Measurements from ENCODE around the gene REEP3. TPM values are rescaled to one million over a fixed set of nuclear protein-coding genes. Genes with fewer than 3 reads are reported as not detected.

Gene REEP3
- polyA plus RNA-seq, 1 experiment = 8.3 TPM

DNA sequence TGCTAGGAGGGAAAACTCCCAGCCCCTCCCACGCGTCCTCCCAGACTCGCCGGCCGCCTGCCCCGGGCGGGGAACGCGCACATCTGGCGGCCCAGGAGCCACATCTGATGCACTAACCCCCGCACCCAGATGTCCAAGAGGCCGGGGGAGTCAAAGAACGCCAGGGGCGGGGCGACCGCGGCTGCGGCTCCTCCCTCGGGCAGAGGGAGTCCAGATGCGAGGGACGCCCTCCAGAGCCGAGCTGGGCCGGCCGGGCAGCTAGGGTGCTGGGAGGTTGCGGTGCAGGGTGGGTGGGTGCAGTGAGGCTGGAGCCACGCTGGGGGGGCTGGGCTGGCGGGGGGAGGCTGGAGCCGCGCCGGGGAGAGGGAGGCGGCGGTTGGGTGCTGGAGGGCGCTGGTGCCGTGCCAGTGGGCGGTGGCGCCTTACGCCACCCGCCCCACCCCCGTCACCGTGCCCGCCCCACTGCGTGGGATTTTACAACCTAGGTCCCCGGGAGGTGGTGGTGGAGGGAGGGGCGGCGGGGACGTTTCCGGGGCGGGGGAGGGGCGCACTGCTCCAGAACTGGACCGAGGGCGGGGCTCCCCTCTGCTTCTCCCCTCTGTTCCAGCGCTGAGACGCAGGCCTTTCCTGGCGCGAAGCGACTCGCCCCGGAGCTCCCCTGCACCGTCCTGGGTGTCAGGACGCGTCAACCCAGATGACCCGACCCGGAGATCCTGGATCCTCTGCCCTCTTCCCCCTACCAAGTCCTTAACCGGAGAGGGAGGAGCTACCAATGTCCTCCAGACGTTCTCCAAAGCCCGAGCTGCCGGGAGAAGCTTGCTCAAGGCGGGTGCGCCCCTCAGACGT is 109.1 kb downstream of the REEP3 start:
- ChIA-PET POLR2A (interaction anchor here (0.5 to 0.7 kb wide), 4 partner anchors 15 to 463 kb away, joined by 3 to 4 read pairs (median 3); no protein-coding TSS in a partner anchor), CTCF (interaction anchor here (0.6 to 5.1 kb wide), 24 partner anchors 9 to 463 kb away, joined by 3 to 49 read pairs (median 4); partner anchors contain the start of genes JMJD1C and REEP3)
- peak overlapping the region; percentile 62 for H3K4me3 ChIP-seq (ENCODE audit: low read depth, low read length)
- H3K36me3 ChIP-seq (ENCODE audit: control insufficient read depth, insufficient read depth, low read length) = no peaks in the 10 kb centered on the region
- H3K27me3 ChIP-seq (ENCODE audit: control insufficient read depth, insufficient read depth, low read length) = no peaks in the 10 kb centered on the region
- no peak for TF ChIP-seq CTCF (IDR thresholded peaks at IDR 0.05; ENCODE audit: insufficient read depth, low read depth, low read length)
- DNase-seq (ENCODE audit: low read depth) = peak; percentile 78

- no peaks in the 10 kb centered on the region for H3K36me3 ChIP-seq (ENCODE audit: control insufficient read depth, insufficient read depth, low read length)
- ChIA-PET CTCF (interaction anchor here (0.6 to 5.1 kb wide), 12 partner anchors 9 to 464 kb away, joined by 3 to 49 read pairs (median 4); no protein-coding TSS in a partner anchor), POLR2A (interaction anchor here (0.6 to 1.0 kb wide), 4 partner anchors 76 to 204 kb away, joined by 3 read pairs; no protein-coding TSS in a partner anchor)
- H3K27me3 ChIP-seq (ENCODE audit: control insufficient read depth, insufficient read depth, low read length) = no peaks in the 10 kb centered on the region
- TF ChIP-seq CTCF (IDR thresholded peaks at IDR 0.05; ENCODE audit: insufficient read depth, low read depth, low read length) = no peak
- peak; percentile 54 for DNase-seq (ENCODE audit: low read depth)
- H3K4me3 ChIP-seq (ENCODE audit: low read depth, low read length) = peak overlapping the region; percentile 62
Observed at GRCh38 chr10:63630931-63631680, 109.9 kb downstream of the REEP3 start.

DNA sequence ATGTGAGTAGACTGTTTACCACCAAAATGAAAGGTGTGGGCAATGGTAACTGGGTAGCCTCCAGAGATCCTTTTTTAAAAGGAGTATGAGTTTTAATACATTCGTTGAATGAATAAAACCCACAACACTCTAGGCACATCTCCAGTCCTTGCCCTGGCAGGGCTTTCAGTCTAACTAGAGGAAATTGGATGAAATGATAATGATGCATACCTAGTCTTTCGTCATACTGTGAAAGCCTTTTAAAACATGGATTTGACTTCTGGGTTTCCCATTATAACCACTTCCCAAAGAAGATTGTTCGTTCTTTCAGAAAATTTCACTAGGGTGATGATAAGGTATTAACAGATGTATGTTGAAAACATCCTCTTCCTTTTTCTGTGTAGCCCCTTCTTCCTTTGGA is 110.8 kb downstream of the REEP3 start:
- POLR2A ChIA-PET = interaction anchor here (0.6 to 1.0 kb wide), 2 partner anchors 75 to 88 kb away, joined by 3 read pairs; no protein-coding TSS in a partner anchor
- no peak overlapping the region for H3K4me3 ChIP-seq (ENCODE audit: low read depth, low read length)
- no peaks in the 10 kb centered on the region for H3K36me3 ChIP-seq (ENCODE audit: control insufficient read depth, insufficient read depth, low read length)
- DNase-seq (ENCODE audit: low read depth) = no peak
- CTCF ChIA-PET = interaction anchor here (1.3 to 5.1 kb wide), 6 partner anchors 15 to 465 kb away, joined by 3 to 49 read pairs (median 8); no protein-coding TSS in a partner anchor
- no peak for TF ChIP-seq CTCF (IDR thresholded peaks at IDR 0.05; ENCODE audit: insufficient read depth, low read depth, low read length)
- H3K27me3 ChIP-seq (ENCODE audit: control insufficient read depth, insufficient read depth, low read length) = no peaks in the 10 kb centered on the region

DNA sequence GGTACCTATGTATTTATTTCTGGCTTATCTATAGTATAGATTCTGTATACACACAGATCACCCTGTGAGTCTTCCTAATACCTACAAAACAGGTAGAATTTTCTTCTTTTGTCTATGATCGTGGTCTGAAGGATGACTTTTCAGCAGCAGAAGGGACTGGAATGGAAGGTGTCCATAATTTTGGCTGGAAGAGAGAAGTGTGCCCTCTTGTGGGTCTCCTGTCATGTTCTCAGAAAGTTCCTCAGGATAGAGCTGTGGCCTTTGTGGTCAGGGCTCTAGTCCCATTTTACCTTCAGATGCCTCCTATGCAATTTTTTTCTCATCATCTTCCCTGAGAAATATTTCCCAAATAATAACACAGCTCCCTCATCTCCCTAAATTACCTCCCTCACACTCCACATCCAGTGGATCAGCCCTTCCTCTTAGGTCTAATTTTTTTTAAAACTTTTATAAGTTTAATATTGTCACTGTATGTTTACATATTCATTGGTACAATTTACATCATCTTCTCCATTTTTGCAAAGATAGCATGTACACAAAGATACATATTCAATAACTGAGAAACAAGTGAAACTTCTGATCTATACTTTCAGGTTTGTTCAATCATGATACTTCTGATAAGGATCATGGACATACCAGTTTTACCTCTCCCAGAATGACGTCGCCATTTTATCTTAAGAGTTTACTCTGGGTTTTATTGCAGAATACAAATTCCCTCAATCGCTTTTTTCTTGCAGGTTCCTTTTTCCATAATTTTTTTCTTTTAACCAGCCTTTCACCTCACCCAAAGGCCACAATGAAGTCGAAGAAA is 112.7 kb downstream of the REEP3 start:
- no peak overlapping the region for H3K4me3 ChIP-seq (ENCODE audit: low read depth, low read length)
- no peaks in the 10 kb centered on the region for H3K36me3 ChIP-seq (ENCODE audit: control insufficient read depth, insufficient read depth, low read length)
- peak; percentile 54 for TF ChIP-seq CTCF (IDR thresholded peaks at IDR 0.05; ENCODE audit: insufficient read depth, low read depth, low read length)
- no peaks in the 10 kb centered on the region for H3K27me3 ChIP-seq (ENCODE audit: control insufficient read depth, insufficient read depth, low read length)
- ChIA-PET CTCF (interaction anchor here (0.7 to 2.7 kb wide), 8 partner anchors 11 to 879 kb away, joined by 3 to 11 read pairs (median 4); no protein-coding TSS in a partner anchor), POLR2A (interaction anchor here (0.6 kb wide), 1 partner anchor 139 kb away, joined by 3 read pairs; no protein-coding TSS in a partner anchor)
- no peak for DNase-seq (ENCODE audit: low read depth)
